Stomach (tissue), 9 donors: ENCODE data around the gene MYO18B. TPM values are rescaled to one million over a fixed set of nuclear protein-coding genes. Genes with fewer than 3 reads are reported as not detected.

Experiments used
- DNase-seq, 2 donors: peaks; one replicate each; pipeline versions ENCODE4 v3.0.0 to v3.0.0-alpha.2; 2013 to 2019
- H3K27ac ChIP-seq, 5 donors: fragments of 200-600 bp in 4 of 5; sonication (generic) in 4 of 5; one replicate each; pipeline ENCODE4 v1.5.1; 2013 to 2019; ENCODE audit warnings: mild to moderate bottlenecking in 1 of 5, moderate library complexity in 1 of 5
- H3K27me3 ChIP-seq, 3 donors: fragments of 200-600 bp; sonication (generic); one replicate each; pipeline ENCODE4 v1.5.1; 2017 to 2019; ENCODE audit warnings: mixed run types in 1 of 3
- H3K36me3 ChIP-seq, 4 donors: fragments of 200-600 bp; sonication (generic); 1 replicate in 3 of 4; 2 replicates in 1 of 4; pipeline ENCODE4 v1.5.1; 2016 to 2019
- H3K4me1 ChIP-seq, 4 donors: fragments of 200-600 bp; sonication (generic); one replicate each; pipeline ENCODE4 v1.5.1; 2016 to 2019
- H3K4me3 ChIP-seq, 4 donors: fragments of 200-600 bp; sonication (generic) in 3 of 4; one replicate each; pipeline ENCODE4 v1.5.1; 2016 to 2019; ENCODE audit warnings: mild to moderate bottlenecking in 1 of 4
- H3K9me3 ChIP-seq, 4 donors: fragments of 200-600 bp; sonication (generic); one replicate each; pipeline ENCODE4 v1.5.1; 2016 to 2019
- EP300 ChIP-seq: sonication (generic); formaldehyde crosslinking; IDR thresholded peaks from one replicate; pipeline ENCODE4 v1.6.1; 2017; ENCODE audit warnings: antibody characterized with exemption
- POLR2A ChIP-seq, 4 donors: fragments of 450-650 bp; IDR thresholded peaks; one replicate each; pipeline ENCODE4 v1.6.1; 2016; ENCODE audit warnings: antibody characterized with exemption in 4 of 4, control low read depth in 2 of 4, mild to moderate bottlenecking in 1 of 4, moderate library complexity in 1 of 4
- POLR2AphosphoS5 ChIP-seq, 3 donors: sonication (generic); formaldehyde crosslinking; IDR thresholded peaks; one replicate each; pipeline ENCODE4 v1.6.1; 2016; ENCODE audit warnings: antibody characterized with exemption in 3 of 3
- WGBS, 5 donors: extraction: QIAGEN DNeasy Blood & Tissue Kit in 3 of 5; methylation state at CpG; one replicate each; pipeline versions ENCODE4 v1.1.5 to v1.1.7; 2013 to 2018; 5-methylcytosine and 5-hydroxymethylcytosine counted together
- intact Hi-C: fragments of 100-400 bp; cut with DNase I; formaldehyde crosslinking; loops from one replicate; pipeline ENCODE4 v1.15.1; 2023; ENCODE audit warnings: low total_unique reads
- polyA plus RNA-seq, 3 donors: library from polyadenylated mRNA; stranded (reverse); fragments of 200-250 nt; gene quantifications; one replicate each; pipeline ENCODE4 v1.2.3, GENCODE V29; 2013
- total RNA-seq, 5 donors: library from RNA; depleted of rRNA; stranded (reverse); fragments of >200 nt; gene quantifications; one replicate each; pipeline versions ENCODE4 v1.1.0 to v1.2.3, GENCODE V29; 2014 to 2016
- TF ChIP-seq, protein P1 (sequence below), 7 experiments: fragments of 450-650 bp in 4 of 7; fragments of 200-600 bp in 3 of 7; sonication (generic) in 3 of 7; IDR thresholded peaks; one replicate each; pipeline ENCODE4 v1.5.1; 2016 to 2019; ENCODE audit warnings: antibody characterized with exemption in 7 of 7, control low read depth in 2 of 7, mild to moderate bottlenecking in 1 of 7
- donor health status: healthy with polysubstance abuse.
- donor health status: Bipolar disorder and iron deficiency.
- donor health status: healthy.

MYO18B gene
- total and polyA plus RNA-seq, 8 donors = 0.31 to 7.6 (median 0.92) TPM; not detected in 1

DNA sequence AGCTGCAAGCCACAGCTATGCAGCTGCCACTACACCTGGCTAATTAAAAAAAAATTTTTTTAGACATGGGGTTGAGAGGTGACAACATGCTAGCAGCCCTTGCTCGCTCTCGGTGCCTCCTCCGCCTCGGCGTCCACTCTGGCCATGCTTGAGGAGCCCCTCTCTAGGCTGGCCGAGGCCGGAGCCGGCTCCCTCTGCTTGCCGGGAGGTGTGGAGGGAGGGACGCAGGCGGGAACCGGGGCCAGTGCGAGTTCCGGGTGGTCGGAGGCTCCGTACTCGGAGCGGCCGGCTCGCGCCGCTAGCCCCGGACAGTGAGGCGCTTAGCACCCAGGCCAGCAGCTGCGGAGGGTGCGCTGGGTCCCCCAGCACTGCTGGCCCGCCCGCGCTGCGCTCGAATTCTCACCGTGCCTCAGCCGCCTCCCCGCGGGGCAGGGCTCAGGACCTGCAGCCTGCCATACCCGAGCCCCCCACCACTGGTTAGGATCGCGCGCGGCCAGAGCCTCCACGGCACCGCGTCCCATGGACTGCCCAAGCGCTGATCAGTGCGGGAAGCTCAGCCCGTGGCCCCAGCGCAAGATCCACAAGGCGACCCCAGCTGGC lies 10.7 kb downstream of the MYO18B start:
- intact Hi-C loops = no loop called here
- no peak for TF ChIP-seq POLR2AphosphoS5 (IDR thresholded peaks at IDR 0.05)
- TF ChIP-seq, protein P1, sequence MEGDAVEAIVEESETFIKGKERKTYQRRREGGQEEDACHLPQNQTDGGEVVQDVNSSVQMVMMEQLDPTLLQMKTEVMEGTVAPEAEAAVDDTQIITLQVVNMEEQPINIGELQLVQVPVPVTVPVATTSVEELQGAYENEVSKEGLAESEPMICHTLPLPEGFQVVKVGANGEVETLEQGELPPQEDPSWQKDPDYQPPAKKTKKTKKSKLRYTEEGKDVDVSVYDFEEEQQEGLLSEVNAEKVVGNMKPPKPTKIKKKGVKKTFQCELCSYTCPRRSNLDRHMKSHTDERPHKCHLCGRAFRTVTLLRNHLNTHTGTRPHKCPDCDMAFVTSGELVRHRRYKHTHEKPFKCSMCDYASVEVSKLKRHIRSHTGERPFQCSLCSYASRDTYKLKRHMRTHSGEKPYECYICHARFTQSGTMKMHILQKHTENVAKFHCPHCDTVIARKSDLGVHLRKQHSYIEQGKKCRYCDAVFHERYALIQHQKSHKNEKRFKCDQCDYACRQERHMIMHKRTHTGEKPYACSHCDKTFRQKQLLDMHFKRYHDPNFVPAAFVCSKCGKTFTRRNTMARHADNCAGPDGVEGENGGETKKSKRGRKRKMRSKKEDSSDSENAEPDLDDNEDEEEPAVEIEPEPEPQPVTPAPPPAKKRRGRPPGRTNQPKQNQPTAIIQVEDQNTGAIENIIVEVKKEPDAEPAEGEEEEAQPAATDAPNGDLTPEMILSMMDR (IDR thresholded peaks at IDR 0.05) = no peak
- TF ChIP-seq EP300 = no peak
- TF ChIP-seq POLR2A (IDR thresholded peaks at IDR 0.05) = no peak

DNA sequence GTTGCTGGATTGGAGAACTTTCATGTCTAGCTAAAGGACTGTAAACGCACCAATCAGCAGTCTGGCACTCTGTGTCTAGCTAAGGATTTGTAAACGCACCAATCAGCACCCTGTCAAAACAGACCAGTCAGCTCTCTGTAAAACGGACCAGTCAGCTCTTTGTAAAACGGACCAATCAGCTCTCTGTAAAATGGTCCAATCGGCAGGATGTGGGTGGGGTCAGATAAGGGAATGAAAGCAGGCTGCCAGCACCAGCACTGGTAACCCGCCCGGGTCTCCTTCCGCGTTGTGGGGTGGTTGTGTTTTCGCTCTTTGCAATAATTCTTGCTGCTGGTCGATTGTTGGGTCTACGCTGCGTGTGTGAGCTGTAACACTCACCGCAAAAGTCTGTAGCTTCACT lies 11.3 kb downstream of the MYO18B start:
- intact Hi-C loops = no loop called here
- Histone ChIP-seq H3K27me3 (no peaks in the 10 kb centered on the region), H3K4me1 (peaks cover 0 to 6% (median 0%) of the 10 kb centered on the region in 4 donors), H3K36me3 (no peaks in the 10 kb centered on the region), H3K9me3 (no peaks in the 10 kb centered on the region), H3K27ac (no peak overlapping the region), H3K4me3 (no peak overlapping the region)
- DNase-seq = no peak
- no peak for TF ChIP-seq POLR2A (IDR thresholded peaks at IDR 0.05)
- WGBS, 5 donors = 79 to 95% (median 90%) methylated on average over 14 of the region's 14 CpGs

More for the DNA sequence above, 10.7 kb downstream of the MYO18B start:
- no peaks in the 10 kb centered on the region for H3K36me3 ChIP-seq
- no peaks in the 10 kb centered on the region for H3K27me3 ChIP-seq
- WGBS, 5 donors = 91 to 97% (median 94%) methylated on average over 39 to 48 of the region's 48 CpGs
- H3K4me3 ChIP-seq = no peak overlapping the region
- H3K4me1 ChIP-seq = peaks cover 0 to 11% (median 0%) of the 10 kb centered on the region in 4 donors
- no peak overlapping the region for H3K27ac ChIP-seq
- no peaks in the 10 kb centered on the region for H3K9me3 ChIP-seq
- no peak for DNase-seq

DNA sequence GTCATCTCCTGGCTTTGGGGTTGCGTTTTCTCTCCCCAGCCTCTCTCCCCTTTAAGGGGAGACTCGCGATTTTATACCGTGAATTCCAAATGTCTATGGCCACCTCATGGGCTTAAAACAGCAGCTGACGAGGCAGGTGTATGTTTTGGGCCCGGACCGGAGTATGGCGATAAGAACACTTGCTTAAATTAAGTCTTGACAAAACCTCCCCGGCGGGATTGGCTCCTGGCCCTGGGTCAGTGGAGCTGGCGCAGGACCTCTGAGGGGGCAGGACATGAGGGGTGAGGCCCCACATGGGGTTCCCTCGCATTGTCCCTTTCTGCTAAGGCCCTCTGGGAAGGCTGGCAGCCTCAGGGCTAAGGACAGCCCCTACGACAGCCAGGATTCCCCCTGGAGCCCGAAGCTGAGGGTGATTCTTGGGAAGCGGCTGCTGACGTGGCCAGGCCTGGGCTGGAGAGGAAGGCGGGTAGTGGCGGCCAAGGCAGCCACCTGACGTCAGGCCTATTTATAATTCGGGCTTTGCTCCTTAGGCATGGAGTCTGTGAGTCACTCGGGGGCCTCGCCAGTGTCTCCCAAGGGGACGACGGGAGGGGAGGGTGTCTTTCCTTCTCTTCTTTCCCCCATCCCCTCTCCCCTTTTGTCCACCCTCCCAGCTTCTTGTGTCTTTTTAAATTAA lies 12.7 kb downstream of the MYO18B start:
- intact Hi-C loops = no loop called here
- TF ChIP-seq EP300 (no peak), POLR2AphosphoS5 (IDR thresholded peaks at IDR 0.05) (no peak)
- TF ChIP-seq, protein P1 (IDR thresholded peaks at IDR 0.05) = no peak
- DNase-seq = peak in 1 of 2 donors; percentile 62
- no peaks in the 10 kb centered on the region for H3K4me1 ChIP-seq
- 69 to 83% (median 82%) methylated on average over 22 to 24 of the region's 24 CpGs for WGBS, 5 donors
- H3K36me3 ChIP-seq = no peaks in the 10 kb centered on the region
- no peaks in the 10 kb centered on the region for H3K27me3 ChIP-seq
- no peak overlapping the region for H3K4me3 ChIP-seq
- peak overlapping the region in 3 of 5 donors; percentile 20 to 64 (median 62) for H3K27ac ChIP-seq
- no peaks in the 10 kb centered on the region for H3K9me3 ChIP-seq

DNA sequence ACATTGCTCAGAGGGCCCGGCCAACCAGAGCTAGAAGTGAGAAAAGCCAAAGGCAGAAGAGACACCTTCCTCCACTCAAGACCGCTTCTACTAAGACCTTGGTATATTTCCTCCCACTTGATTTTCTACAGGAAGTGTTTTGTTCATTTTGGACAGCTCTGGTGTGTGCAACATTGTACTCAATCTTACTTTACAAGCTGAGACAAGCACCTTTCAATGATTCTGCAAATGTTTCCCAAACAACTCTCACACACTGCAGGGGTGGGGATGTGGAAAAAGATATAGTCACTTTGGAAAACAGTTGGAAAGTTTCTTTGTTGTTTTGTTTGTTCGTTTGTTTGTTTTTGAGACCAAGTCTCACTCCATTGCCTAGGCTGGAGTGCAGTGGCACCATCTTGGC lies 15.7 kb downstream of the MYO18B start:
- DNase-seq = no peak

More for the DNA sequence above, 15.7 kb downstream of the MYO18B start:
- Histone ChIP-seq H3K4me1 (no peaks in the 10 kb centered on the region), H3K27ac (no peak overlapping the region), H3K36me3 (no peaks in the 10 kb centered on the region), H3K27me3 (peaks cover 0 to 6% (median 0%) of the 10 kb centered on the region in 3 donors), H3K4me3 (no peak overlapping the region), H3K9me3 (no peaks in the 10 kb centered on the region)
- WGBS, 5 donors = 69 to 82% (median 76%) methylated on average over 3 of the region's 3 CpGs
- TF ChIP-seq EP300 (no peak), POLR2A (IDR thresholded peaks at IDR 0.05) (no peak), POLR2AphosphoS5 (IDR thresholded peaks at IDR 0.05) (no peak)
- TF ChIP-seq, protein P1 (IDR thresholded peaks at IDR 0.05) = no peak
- intact Hi-C loops = no loop called here
